Measurements from ENCODE around the gene PCDH15.

The PCDH15 gene

GRCh38 chr10:53843736-53844362 lies 957.2 kb downstream of the PCDH15 start:
- no peak for DNase-seq (ENCODE audit: low read depth, low spot score)
- no peak overlapping the region for H3K4me3 ChIP-seq (ENCODE audit: insufficient read length, low read depth)
- no peaks in the 10 kb centered on the region for H3K9me3 ChIP-seq (ENCODE audit: insufficient read depth, low read length)
- no peaks in the 10 kb centered on the region for H3K4me1 ChIP-seq (ENCODE audit: insufficient read depth, insufficient read length)
- no peaks in the 10 kb centered on the region for H3K36me3 ChIP-seq (ENCODE audit: insufficient read depth, insufficient read length, low read length)
- H3K9ac ChIP-seq (ENCODE audit: insufficient read length, low read depth): no peak overlapping the region
- TF ChIP-seq YY1 (IDR thresholded peaks at IDR 0.05; ENCODE audit: insufficient read depth, insufficient read length) (no peak), ZNF274 (IDR thresholded peaks at IDR 0.05; ENCODE audit: low read depth, low read length) (no peak), SUZ12 (IDR thresholded peaks at IDR 0.05; ENCODE audit: extremely low read depth, insufficient read depth, insufficient read length) (no peak)
- no peaks in the 10 kb centered on the region for H3K27me3 ChIP-seq (ENCODE audit: insufficient read depth, insufficient read length)

- H3K9ac ChIP-seq (ENCODE audit: insufficient read length, low read depth): no peak overlapping the region
- DNase-seq (ENCODE audit: low read depth, low spot score): no peak
- H3K27me3 ChIP-seq (ENCODE audit: insufficient read depth, insufficient read length): no peaks in the 10 kb centered on the region
- H3K4me1 ChIP-seq (ENCODE audit: insufficient read depth, insufficient read length): no peaks in the 10 kb centered on the region
- no peaks in the 10 kb centered on the region for H3K9me3 ChIP-seq (ENCODE audit: insufficient read depth, low read length)
- no peak for TF ChIP-seq YY1 (IDR thresholded peaks at IDR 0.05; ENCODE audit: insufficient read depth, insufficient read length)
- TF ChIP-seq ZNF274 (IDR thresholded peaks at IDR 0.05; ENCODE audit: low read depth, low read length): no peak
- H3K36me3 ChIP-seq (ENCODE audit: insufficient read depth, insufficient read length, low read length): no peaks in the 10 kb centered on the region
- H3K4me3 ChIP-seq (ENCODE audit: insufficient read length, low read depth): no peak overlapping the region
Observed at GRCh38 chr10:53841483-53842145, 959.4 kb downstream of the PCDH15 start.

GRCh38 chr10:53840653-53841052 lies 960.4 kb downstream of the PCDH15 start:
- no peak for DNase-seq (ENCODE audit: low read depth, low spot score)
- Histone ChIP-seq H3K4me3 (ENCODE audit: insufficient read length, low read depth) (no peak overlapping the region), H3K27me3 (ENCODE audit: insufficient read depth, insufficient read length) (no peaks in the 10 kb centered on the region), H3K4me1 (ENCODE audit: insufficient read depth, insufficient read length) (no peaks in the 10 kb centered on the region), H3K9me3 (ENCODE audit: insufficient read depth, low read length) (no peaks in the 10 kb centered on the region), H3K36me3 (ENCODE audit: insufficient read depth, insufficient read length, low read length) (no peaks in the 10 kb centered on the region), H3K9ac (ENCODE audit: insufficient read length, low read depth) (no peak overlapping the region)
- TF ChIP-seq ZNF274 (IDR thresholded peaks at IDR 0.05; ENCODE audit: low read depth, low read length): no peak
- TF ChIP-seq YY1 (IDR thresholded peaks at IDR 0.05; ENCODE audit: insufficient read depth, insufficient read length): no peak
- TF ChIP-seq SUZ12 (IDR thresholded peaks at IDR 0.05; ENCODE audit: extremely low read depth, insufficient read depth, insufficient read length): no peak

GRCh38 chr10:53839440-53840039 lies 961.5 kb downstream of the PCDH15 start:
- Histone ChIP-seq H3K36me3 (ENCODE audit: insufficient read depth, insufficient read length, low read length) (no peaks in the 10 kb centered on the region), H3K9ac (ENCODE audit: insufficient read length, low read depth) (no peak overlapping the region), H3K9me3 (ENCODE audit: insufficient read depth, low read length) (no peaks in the 10 kb centered on the region), H3K4me1 (ENCODE audit: insufficient read depth, insufficient read length) (no peaks in the 10 kb centered on the region), H3K4me3 (ENCODE audit: insufficient read length, low read depth) (no peak overlapping the region), H3K27me3 (ENCODE audit: insufficient read depth, insufficient read length) (no peaks in the 10 kb centered on the region)
- no peak for DNase-seq (ENCODE audit: low read depth, low spot score)
- TF ChIP-seq SUZ12 (IDR thresholded peaks at IDR 0.05; ENCODE audit: extremely low read depth, insufficient read depth, insufficient read length) (no peak), ZNF274 (IDR thresholded peaks at IDR 0.05; ENCODE audit: low read depth, low read length) (no peak), YY1 (IDR thresholded peaks at IDR 0.05; ENCODE audit: insufficient read depth, insufficient read length) (no peak)

GRCh38 chr10:53836638-53837037 lies 964.4 kb downstream of the PCDH15 start:
- TF ChIP-seq ZNF274 (IDR thresholded peaks at IDR 0.05; ENCODE audit: low read depth, low read length): no peak
- no peak for TF ChIP-seq YY1 (IDR thresholded peaks at IDR 0.05; ENCODE audit: insufficient read depth, insufficient read length)
- no peak for TF ChIP-seq SUZ12 (IDR thresholded peaks at IDR 0.05; ENCODE audit: extremely low read depth, insufficient read depth, insufficient read length)
- no peak for DNase-seq (ENCODE audit: low read depth, low spot score)
- no peak overlapping the region for H3K4me3 ChIP-seq (ENCODE audit: insufficient read length, low read depth)

GRCh38 chr10:53833908-53834307 lies 967.1 kb downstream of the PCDH15 start:
- Histone ChIP-seq H3K4me3 (ENCODE audit: insufficient read length, low read depth) (no peak overlapping the region), H3K36me3 (ENCODE audit: insufficient read depth, insufficient read length, low read length) (no peaks in the 10 kb centered on the region), H3K9ac (ENCODE audit: insufficient read length, low read depth) (no peak overlapping the region), H3K27me3 (ENCODE audit: insufficient read depth, insufficient read length) (no peaks in the 10 kb centered on the region), H3K9me3 (ENCODE audit: insufficient read depth, low read length) (no peaks in the 10 kb centered on the region), H3K4me1 (ENCODE audit: insufficient read depth, insufficient read length) (no peaks in the 10 kb centered on the region)
- TF ChIP-seq ZNF274 (IDR thresholded peaks at IDR 0.05; ENCODE audit: low read depth, low read length) (no peak), SUZ12 (IDR thresholded peaks at IDR 0.05; ENCODE audit: extremely low read depth, insufficient read depth, insufficient read length) (no peak), YY1 (IDR thresholded peaks at IDR 0.05; ENCODE audit: insufficient read depth, insufficient read length) (no peak)
- no peak for DNase-seq (ENCODE audit: low read depth, low spot score)

More at GRCh38 chr10:53836638-53837037, 964.4 kb downstream of the PCDH15 start:
- Histone ChIP-seq H3K9ac (ENCODE audit: insufficient read length, low read depth) (no peak overlapping the region), H3K4me1 (ENCODE audit: insufficient read depth, insufficient read length) (no peaks in the 10 kb centered on the region), H3K9me3 (ENCODE audit: insufficient read depth, low read length) (no peaks in the 10 kb centered on the region), H3K27me3 (ENCODE audit: insufficient read depth, insufficient read length) (no peaks in the 10 kb centered on the region), H3K36me3 (ENCODE audit: insufficient read depth, insufficient read length, low read length) (no peaks in the 10 kb centered on the region)

GRCh38 chr10:53827261-53827660 lies 973.8 kb downstream of the PCDH15 start:
- no peaks in the 10 kb centered on the region for H3K9me3 ChIP-seq (ENCODE audit: insufficient read depth, low read length)
- no peaks in the 10 kb centered on the region for H3K27me3 ChIP-seq (ENCODE audit: insufficient read depth, insufficient read length)
- no peaks in the 10 kb centered on the region for H3K36me3 ChIP-seq (ENCODE audit: insufficient read depth, insufficient read length, low read length)
- H3K4me1 ChIP-seq (ENCODE audit: insufficient read depth, insufficient read length): no peaks in the 10 kb centered on the region
- no peak overlapping the region for H3K9ac ChIP-seq (ENCODE audit: insufficient read length, low read depth)
- DNase-seq (ENCODE audit: low read depth, low spot score): no peak
- TF ChIP-seq YY1 (IDR thresholded peaks at IDR 0.05; ENCODE audit: insufficient read depth, insufficient read length): no peak
- TF ChIP-seq ZNF274 (IDR thresholded peaks at IDR 0.05; ENCODE audit: low read depth, low read length): no peak
- no peak for TF ChIP-seq SUZ12 (IDR thresholded peaks at IDR 0.05; ENCODE audit: extremely low read depth, insufficient read depth, insufficient read length)
- H3K4me3 ChIP-seq (ENCODE audit: insufficient read length, low read depth): no peak overlapping the region

Data from NT2/D1 (cell line).